ENCODE data around the gene SH3BP4. TPM values are rescaled to one million over a fixed set of nuclear protein-coding genes. Genes with fewer than 3 reads are reported as not detected.
A peak's percentile ranks its signal among the peaks of the same experiment; 100 is the strongest.

Gene SH3BP4
- total and polyA plus RNA-seq, 4 donors = 4.1 to 18.4 (median 12.2) TPM

- Histone ChIP-seq H3K4me3 (ENCODE audit: low read depth in 1 of 3, low read length in 3 of 3) (no peak overlapping the region), H3K27me3 (ENCODE audit: control insufficient read depth in 4 of 4, insufficient read depth in 4 of 4, low read length in 3 of 4) (no peaks in the 10 kb centered on the region), H3K27ac (ENCODE audit: low read depth in 1 of 2, low read length in 2 of 2) (peak overlapping the region; percentile 74 to 78), H3K9ac (ENCODE audit: low read depth in 1 of 2, low read length in 2 of 2) (peak overlapping the region; percentile 36 to 64), H3K36me3 (ENCODE audit: control insufficient read depth in 4 of 4, insufficient read depth in 3 of 4, low read depth in 1 of 4, low read length in 3 of 4) (peaks cover 0 to 14% (median 8%) of the 10 kb centered on the region in 4 donors), H3K4me1 (ENCODE audit: control insufficient read depth in 4 of 4, insufficient read depth in 4 of 4, low read length in 3 of 4) (peaks cover 19 to 60% (median 34%) of the 10 kb centered on the region in 4 donors), H3K9me3 (ENCODE audit: control insufficient read depth in 4 of 4, low read length in 3 of 4) (no peaks in the 10 kb centered on the region)
- 26% methylated on average over 7 of the region's 7 CpGs for WGBS
- TF ChIP-seq GABPA (IDR thresholded peaks at IDR 0.05 in 1 of 2, conservative IDR thresholded peaks at IDR 0.05 in 1 of 2) (no peak), NR2F2 (IDR thresholded peaks at IDR 0.05) (no peak), HNF4A (conservative IDR thresholded peaks at IDR 0.05) (peak in 1 of 2 donors; percentile 34), RAD21 (IDR thresholded peaks at IDR 0.05) (peak; percentile 55 to 64), EGR1 (IDR thresholded peaks at IDR 0.05; ENCODE audit: low read depth in 2 of 2) (no peak), JUND (IDR thresholded peaks at IDR 0.05) (peak; percentile 79 to 85), TAF1 (conservative IDR thresholded peaks at IDR 0.05) (no peak), FOXA2 (IDR thresholded peaks at IDR 0.05) (no peak), RXRA (IDR thresholded peaks at IDR 0.05) (peak; percentile 46 to 66), ATF3 (IDR thresholded peaks at IDR 0.05) (no peak), YY1 (IDR thresholded peaks at IDR 0.05) (peak; percentile 50), FOXA1 (IDR thresholded peaks at IDR 0.05) (no peak)
- TF ChIP-seq, protein P1, sequence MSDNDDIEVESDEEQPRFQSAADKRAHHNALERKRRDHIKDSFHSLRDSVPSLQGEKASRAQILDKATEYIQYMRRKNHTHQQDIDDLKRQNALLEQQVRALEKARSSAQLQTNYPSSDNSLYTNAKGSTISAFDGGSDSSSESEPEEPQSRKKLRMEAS (IDR thresholded peaks at IDR 0.05) = peak; percentile 71
- no peak for DNase-seq (ENCODE audit: low spot score)
Observed at GRCh38 chr2:235050980-235051351, 99.1 kb downstream of the SH3BP4 start.

DNA sequence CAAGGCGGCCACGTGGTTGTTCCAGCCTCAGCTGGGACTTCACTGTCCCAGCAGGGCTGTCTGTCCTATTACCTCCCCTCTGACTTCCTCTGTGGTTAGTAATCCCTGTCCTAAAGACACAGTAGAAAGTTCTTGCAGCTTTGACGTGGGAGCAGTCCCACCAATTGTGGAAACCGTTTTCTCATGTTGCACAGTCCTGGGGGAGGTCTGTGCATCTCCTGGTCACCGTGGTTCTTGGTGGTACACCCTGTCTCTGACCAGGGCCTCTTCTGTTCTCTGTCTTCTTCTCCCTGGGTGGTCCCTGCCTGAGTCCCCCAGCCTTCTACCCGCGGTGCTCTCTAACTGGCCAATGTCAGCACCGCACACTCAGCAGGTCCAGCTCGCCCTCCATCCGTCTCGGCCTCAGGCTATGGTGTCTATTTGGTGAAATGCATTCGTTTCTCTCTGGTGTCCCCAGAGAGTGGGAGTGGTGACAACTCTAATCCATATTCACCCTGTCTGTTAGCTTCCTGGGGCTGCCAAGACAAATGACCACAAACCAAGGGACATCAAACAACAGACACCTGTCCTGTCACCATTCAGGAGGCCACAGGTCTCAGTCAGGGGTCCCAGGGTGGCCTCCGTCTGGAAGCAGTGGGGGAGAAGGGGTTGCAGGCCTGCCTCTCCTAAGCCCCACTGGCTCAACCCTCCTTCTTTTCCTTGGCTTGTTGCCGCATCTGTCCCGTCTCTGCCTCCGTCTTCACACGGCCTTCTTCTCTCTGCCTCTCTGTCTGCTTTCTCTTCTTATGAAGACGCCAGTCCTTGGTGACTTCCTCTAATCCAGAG, 99.8 kb downstream of the SH3BP4 start:
- no peak for TF ChIP-seq ATF3 (IDR thresholded peaks at IDR 0.05)
- TF ChIP-seq FOXA2 (IDR thresholded peaks at IDR 0.05) = no peak
- no peak for TF ChIP-seq CTCF (IDR thresholded peaks at IDR 0.05; ENCODE audit: low read depth, low read length, missing input control)
- no peak for TF ChIP-seq NR2F2 (IDR thresholded peaks at IDR 0.05)
- TF ChIP-seq, protein P1 (IDR thresholded peaks at IDR 0.05) = no peak
- TF ChIP-seq RAD21 (IDR thresholded peaks at IDR 0.05) = no peak
- TF ChIP-seq HNF4G (IDR thresholded peaks at IDR 0.05) = no peak
- no peak for TF ChIP-seq JUND (IDR thresholded peaks at IDR 0.05)
- no peak for TF ChIP-seq FOXA1 (IDR thresholded peaks at IDR 0.05)
- no peak for TF ChIP-seq TAF1 (conservative IDR thresholded peaks at IDR 0.05)
- no peak for TF ChIP-seq EGR1 (IDR thresholded peaks at IDR 0.05; ENCODE audit: low read depth in 2 of 2)
- no peak for TF ChIP-seq HNF4A (conservative IDR thresholded peaks at IDR 0.05)
- TF ChIP-seq SP1 (IDR thresholded peaks at IDR 0.05) = no peak
- no peak for TF ChIP-seq YY1 (IDR thresholded peaks at IDR 0.05)
- TF ChIP-seq GABPA (IDR thresholded peaks at IDR 0.05 in 1 of 2, conservative IDR thresholded peaks at IDR 0.05 in 1 of 2) = no peak
- peaks cover 19 to 60% (median 34%) of the 10 kb centered on the region in 4 donors for H3K4me1 ChIP-seq (ENCODE audit: control insufficient read depth in 4 of 4, insufficient read depth in 4 of 4, low read length in 3 of 4)
- no peak overlapping the region for H3K9ac ChIP-seq (ENCODE audit: low read depth in 1 of 2, low read length in 2 of 2)
- H3K27ac ChIP-seq (ENCODE audit: low read depth in 1 of 2, low read length in 2 of 2) = peak overlapping the region; percentile 20 to 78
- no peak for DNase-seq (ENCODE audit: low spot score)
- no peaks in the 10 kb centered on the region for H3K9me3 ChIP-seq (ENCODE audit: control insufficient read depth in 4 of 4, low read length in 3 of 4)
- 82% methylated on average over 18 of the region's 18 CpGs for WGBS
- no peaks in the 10 kb centered on the region for H3K27me3 ChIP-seq (ENCODE audit: control insufficient read depth in 4 of 4, insufficient read depth in 4 of 4, low read length in 3 of 4)
- no peak overlapping the region for H3K4me3 ChIP-seq (ENCODE audit: low read depth in 1 of 3, low read length in 3 of 3)
- H3K36me3 ChIP-seq (ENCODE audit: control insufficient read depth in 4 of 4, insufficient read depth in 3 of 4, low read depth in 1 of 4, low read length in 3 of 4) = peaks cover 0 to 11% (median 8%) of the 10 kb centered on the region in 4 donors
